T47D (cell line): ENCODE measurements around the gene DEFB132.
"Not testable (repeated sequence)": the region's sequence is repeated elsewhere in the genome, so short reads cannot be mapped to it uniquely, and the experiment has no call there.

ENCODE experiments used
- DNase-seq, 2 experiments: peaks; one replicate each; pipeline versions ENCODE4 v3.0.0 to v3.0.0-alpha.2; 2011 to 2012; ENCODE audit warnings: low read depth in 1 of 2, low spot score in 1 of 2
- JUND ChIP-seq: IDR thresholded peaks from 2 replicates; pipeline ENCODE4 v1.6.1; 2012; ENCODE audit warnings: low read depth
- in situ Hi-C: cut with HindIII; loops from 2 replicates; pipeline ENCODE4 v1.10.0; 2016; ENCODE audit warnings: low sequenced_read_pairs, low pct_unique_long_range_greater_than_20kb

DEFB132 gene, protein sequence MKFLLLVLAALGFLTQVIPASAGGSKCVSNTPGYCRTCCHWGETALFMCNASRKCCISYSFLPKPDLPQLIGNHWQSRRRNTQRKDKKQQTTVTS

DNA sequence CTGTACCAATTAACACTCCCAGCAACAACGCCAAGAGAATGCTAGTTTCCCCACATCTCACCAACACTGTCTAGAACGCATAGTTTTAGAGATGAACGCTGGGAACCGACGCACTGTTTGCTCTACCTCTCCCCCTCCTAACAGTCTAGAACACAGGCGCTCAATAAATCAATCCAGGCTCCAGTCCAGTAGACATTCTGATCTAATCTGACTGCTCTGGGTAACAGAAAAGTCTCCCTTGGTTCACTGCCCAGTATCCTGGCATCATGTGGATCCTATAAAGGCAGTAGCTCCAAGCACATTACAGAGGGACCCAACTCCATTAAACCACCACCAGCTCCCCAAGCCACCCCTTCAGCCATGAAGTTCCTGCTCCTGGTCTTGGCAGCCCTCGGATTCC lies at the start of gene DEFB132:
TSS of gene DEFB132 (plus strand) at position 306 of the 400 bp plus-strand sequence. CDS start at position 361, 55 bp downstream.
- in situ Hi-C loops, result no loop called here
- TF ChIP-seq JUND, result no peak
- DNase-seq, result peak; percentile 53 to 76

DNA sequence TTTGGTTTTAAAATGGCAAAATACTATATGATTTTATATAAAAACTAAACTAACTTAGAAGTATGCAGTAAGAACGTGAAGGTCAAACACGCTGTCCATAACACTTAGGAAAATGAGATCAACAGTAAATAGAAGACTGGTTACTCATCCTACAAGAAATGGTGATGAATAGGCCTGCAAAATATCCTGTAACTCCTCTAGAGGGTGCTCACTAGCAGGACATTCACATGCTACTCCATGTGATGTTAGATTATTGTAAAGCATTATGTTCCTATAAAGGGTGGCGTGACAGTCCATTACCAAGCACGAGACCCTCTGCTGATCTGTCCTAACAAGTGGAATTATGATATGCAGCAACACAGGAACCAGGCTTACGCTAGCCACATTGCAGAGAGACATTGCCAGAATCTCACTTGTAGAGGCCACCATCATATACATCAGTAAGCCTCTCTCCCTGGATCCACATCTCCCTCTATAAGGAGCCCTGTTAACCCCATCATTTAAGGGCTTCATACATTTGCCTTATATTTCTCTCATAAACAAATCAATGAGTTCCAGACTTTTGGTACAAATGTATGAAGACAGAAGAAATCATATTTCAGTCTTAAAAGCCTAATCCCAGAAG lies 48.5 kb upstream of the DEFB132 start:
- peak in 1 of 2 experiments; percentile 81 for DNase-seq
- in situ Hi-C loops, result no loop called here
- TF ChIP-seq JUND, result no peak

DNA sequence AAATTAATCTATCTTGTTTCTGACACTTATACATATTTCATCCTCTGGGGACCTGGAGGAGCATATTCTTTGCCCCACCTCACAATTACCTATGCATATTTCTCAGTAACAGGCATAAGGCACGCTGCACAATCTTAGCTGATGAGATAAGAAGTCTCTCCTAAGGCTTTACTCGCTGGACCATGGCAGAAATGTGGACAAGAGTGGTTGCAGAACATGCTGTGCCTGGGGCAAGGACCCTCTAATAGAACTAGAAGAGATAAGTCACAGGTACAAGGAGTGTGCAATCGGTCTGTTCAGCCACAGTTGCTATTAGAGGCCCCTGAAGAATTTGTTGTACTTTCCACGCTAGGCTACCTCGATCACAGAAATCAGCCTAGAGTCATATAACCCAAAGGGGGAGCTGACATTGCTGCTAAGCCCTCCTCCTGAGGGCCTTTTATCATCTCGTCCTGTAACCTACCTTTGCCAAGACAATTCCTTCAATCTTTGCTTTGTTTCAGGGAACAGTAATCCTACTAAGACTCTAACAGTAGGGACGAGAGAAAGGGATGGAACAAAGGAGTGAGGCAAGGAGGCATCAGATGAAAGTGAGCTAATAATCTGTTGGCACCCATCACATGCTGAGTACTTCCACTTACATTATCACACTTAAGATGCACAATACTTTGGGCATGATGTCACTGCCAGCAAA lies 46.6 kb upstream of the DEFB132 start:
- in situ Hi-C loops, result no loop called here

DNA sequence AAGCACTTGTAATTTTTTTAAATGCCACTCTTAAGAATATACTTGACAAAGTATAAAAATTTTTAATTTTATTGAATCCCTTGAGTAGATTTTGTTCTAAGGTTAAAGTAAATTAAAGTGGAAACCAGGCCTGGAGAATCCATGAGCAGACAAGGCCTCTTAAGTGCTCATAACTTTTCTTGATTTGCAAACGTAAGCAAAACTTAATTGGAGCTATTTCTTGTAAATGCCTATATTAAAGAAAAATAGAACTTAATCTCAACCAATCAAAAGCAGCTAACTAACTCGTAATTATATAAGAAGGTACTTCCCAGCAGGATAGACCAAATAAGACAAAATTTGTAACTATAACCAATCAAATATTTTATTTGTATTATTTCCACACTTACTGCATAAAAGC lies 43.1 kb upstream of the DEFB132 start:
- no peak for DNase-seq
- no peak for TF ChIP-seq JUND
- in situ Hi-C loops, result no loop called here

More for the DNA sequence above, 46.6 kb upstream of the DEFB132 start:
- no peak for DNase-seq
- no peak for TF ChIP-seq JUND

DNA sequence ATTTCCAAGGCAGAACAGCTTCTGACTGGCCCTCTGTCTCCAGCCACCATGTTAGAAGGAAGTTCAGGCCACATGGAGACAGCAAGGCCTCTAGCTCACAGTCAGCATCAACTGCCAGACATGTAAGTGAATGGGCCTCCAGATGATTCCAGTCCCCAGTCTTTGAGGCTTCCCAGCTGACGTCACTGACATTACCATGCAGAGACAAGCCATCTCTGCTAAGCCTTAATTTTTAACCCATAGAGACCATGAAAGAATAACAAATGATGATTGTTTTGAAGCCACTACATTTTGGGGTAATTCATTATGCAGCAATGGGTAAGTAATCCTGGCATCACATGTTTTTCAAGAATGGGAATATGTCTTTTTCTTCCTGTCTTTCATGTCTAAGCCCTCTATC lies 41.7 kb upstream of the DEFB132 start:
- no peak for DNase-seq
- in situ Hi-C loops, result no loop called here
- TF ChIP-seq JUND, result no peak

DNA sequence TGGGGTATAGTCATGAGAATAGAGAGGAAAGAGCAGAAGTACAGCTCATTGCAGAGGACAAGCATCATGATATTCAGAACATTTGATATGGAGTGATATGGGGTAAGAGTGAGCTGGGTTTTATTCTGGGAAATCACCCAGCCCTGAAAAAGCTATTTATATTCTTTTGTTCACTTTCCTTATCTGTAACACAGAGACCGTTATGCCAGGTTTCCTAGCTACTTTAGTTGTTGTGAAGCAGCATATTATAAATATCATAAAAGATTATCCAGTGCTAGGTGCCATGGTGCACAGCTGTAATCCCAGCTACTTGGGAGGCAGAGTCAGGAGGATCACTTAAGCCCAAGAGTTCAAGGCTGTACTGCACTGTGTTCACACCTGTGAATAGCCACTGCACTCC lies 40.3 kb upstream of the DEFB132 start:
- DNase-seq, result no peak
- in situ Hi-C loops, result no loop called here
- no peak for TF ChIP-seq JUND

DNA sequence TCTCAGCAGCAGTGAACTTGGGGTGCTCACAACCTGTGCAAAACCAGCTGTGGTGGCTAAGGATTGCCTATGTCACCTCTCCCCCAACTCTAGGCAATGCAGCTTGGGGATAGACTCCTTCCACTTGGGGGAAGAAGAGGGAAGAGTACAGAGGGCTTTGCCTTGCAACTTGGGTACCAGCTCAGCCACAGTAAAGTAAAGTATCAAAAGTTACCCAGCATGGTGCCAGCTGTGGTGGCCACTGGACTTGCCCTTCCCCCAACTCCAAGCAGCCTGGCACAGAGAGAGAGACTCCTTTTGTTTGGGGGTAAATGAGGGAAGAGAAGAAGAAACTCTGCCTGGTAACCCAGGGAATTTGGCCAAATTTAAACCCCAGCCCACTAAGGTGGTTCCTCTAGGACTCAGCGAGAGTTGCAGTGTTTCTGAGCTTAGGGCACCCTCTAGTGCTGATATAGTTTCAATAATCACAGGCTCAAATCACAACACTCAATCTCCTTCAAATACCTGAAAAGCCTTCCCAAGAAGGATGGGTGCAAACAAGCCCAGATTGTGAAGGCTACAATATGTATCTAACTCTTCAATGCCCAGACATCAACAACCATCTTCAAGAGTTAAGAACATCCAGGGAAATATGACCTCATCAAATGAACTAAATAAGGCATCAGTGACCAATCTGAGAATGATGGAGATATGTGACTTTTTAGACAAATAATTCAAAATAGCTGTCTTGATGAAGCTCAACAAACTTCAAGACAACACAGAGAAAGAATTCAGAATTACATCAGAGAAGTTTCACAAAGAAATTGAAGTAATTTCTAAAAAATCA lies 38.0 kb upstream of the DEFB132 start:
- in situ Hi-C loops, result no loop called here
- TF ChIP-seq JUND, result no peak
- DNase-seq, result peak; percentile 26 to 72

DNA sequence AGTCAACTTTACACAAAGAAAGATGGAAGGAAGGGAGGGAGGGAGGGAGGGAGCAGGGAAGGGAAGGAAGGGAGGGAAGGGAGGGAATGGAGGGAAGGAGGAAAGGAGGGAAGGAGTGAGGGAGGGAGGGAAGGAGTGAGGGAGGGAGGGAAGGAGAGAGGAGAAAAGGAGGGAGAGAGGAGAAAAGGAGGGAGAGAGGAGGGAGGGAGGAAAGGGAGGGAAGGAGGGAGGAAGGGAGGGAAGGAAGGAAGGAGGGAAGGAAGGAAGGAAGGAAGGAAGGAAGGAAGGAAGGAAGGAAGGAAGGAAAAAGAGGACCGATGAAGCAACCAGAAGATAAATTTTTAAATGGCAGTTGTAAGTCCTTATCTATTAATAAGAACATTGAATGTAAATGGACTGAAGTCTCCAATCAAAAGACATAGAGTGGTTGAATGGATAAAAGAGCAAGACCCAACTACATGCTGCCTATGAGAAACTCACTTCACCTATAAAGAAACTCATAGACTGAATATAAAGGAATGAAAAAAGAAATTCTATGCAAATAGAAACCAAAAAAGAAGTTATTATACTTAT lies 36.2 kb upstream of the DEFB132 start:
- no peak for TF ChIP-seq JUND
- no peak for DNase-seq
- in situ Hi-C loops, result no loop called here

DNA sequence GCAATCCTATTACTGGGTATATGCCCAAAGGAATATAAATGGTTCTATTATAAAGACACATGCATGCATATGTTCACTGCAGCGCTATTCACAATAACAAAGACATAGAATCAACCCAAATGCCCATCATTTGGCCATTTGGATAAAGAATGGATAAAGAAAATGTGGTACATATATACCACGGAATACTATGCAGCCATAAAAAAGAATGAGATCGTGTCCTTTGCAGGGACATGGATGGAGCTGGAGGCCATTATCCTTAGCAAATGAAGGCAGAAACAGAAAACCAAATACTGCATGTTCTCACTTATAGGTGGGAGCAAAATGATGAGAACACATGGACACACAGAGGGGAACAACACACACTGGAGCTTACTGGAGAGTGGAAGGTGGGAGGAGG lies 31.6 kb upstream of the DEFB132 start:
- in situ Hi-C loops, DNase-seq: not testable (repeated sequence)

DNA sequence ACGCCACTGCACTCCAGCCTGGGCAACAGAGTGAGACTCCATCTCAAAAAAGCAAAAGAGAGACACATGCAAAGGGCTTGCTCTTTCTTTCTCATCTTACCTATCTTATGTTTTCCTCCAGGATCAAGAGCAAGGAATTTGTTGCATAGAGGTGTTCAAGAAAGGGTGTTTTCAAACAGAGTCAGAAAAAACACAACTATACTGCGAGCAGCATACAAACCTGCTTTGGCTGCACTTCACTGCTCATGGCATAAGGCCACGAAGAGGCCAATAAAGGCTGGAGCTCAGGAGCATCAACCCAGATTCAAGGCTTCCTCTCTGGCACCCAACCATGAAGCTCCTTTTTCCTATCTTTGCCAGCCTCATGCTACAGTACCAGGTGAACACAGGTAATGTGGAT lies 30.6 kb upstream of the DEFB132 start, which contains the start of gene DEFB129:
TSS of gene DEFB129 (plus strand) at position 301 of the 400 bp plus-strand sequence. CDS start at position 332, 31 bp downstream.
- no peak for TF ChIP-seq JUND
- in situ Hi-C loops, result no loop called here
- DNase-seq, result no peak

DNA sequence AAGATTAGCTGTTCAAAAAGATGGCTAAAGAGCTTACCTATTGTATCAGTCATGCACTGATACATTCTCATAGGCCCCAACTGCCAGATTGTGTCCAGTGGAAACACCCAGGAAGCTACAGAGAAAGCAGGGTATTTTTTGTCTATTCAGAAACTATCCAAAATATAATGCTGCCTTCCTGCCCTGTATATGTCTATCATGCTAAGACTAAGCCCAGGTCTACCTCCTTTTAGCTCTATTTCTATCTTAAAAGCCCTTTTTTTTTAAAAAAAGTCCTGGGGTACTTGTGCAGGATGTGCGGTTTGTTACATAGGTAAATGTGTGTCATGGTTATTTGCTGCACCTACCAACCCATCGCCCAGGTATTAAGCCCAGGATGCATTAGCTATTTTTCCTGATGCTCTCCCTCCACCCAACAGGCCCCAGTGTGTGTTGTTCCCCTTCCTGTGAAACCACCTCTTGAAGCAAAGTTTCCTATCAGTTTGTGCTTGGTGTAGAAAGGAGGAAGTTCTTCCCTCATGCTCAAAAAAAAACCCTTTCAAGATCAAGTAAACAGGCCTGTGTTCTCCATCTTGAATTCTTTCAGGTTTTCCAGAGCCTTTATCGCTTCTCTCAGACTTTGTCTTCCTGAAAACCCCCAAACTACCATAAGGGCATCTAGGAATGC lies 30.0 kb upstream of the DEFB132 start:
- no peak for TF ChIP-seq JUND
- no peak for DNase-seq

DNA sequence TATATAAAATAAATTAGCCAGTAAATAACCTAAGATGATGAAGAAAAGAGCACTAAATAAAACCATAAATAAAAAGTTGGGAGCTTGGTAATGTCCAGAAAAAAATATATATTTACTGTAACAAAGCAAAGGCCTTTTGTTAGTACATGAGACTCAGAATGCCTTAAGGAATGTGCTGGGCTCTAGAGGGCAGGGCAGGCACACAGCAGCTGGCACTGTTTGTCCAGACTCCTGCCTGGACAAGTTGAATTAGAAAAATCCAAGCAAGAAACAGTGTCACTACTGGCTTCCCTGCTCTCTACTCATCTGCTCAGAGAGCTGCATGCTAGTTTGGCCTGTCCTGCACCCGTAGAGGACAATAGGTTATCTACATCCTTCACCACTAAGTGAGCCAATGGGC lies 21.6 kb upstream of the DEFB132 start:
- DNase-seq, result peak; percentile 50 to 84
- no peak for TF ChIP-seq JUND
- in situ Hi-C loops, result no loop called here

More for the DNA sequence above, 30.0 kb upstream of the DEFB132 start:
- in situ Hi-C loops, result no loop called here
